ENCODE results near the gene ARRB2. TPM values are rescaled to one million over a fixed set of nuclear protein-coding genes. Genes with fewer than 3 reads are reported as not detected.

The ARRB2 gene
- polyA plus RNA-seq, 1 of the 3 experiments (the other 2 are of a cell fraction): 24.6 TPM

GRCh38 chr17:4722678-4723240 lies 12.3 kb downstream of the ARRB2 start (continued):
- TF ChIP-seq FOSL2 (IDR thresholded peaks at IDR 0.05; ENCODE audit: borderline replicate concordance, low read depth) (no peak), MEF2A (IDR thresholded peaks at IDR 0.05; ENCODE audit: borderline replicate concordance, low read depth) (no peak)

GRCh38 chr17:4724650-4725049 lies 14.2 kb downstream of the ARRB2 start:
- H3K9ac ChIP-seq: no peak overlapping the region
- H3K27ac ChIP-seq (ENCODE audit: low read depth in 2 of 2, low read length in 1 of 2): no peak overlapping the region
- POLR2A ChIA-PET: no interaction called here
- no peaks in the 10 kb centered on the region for H3K4me1 ChIP-seq (ENCODE audit: control insufficient read depth in 1 of 2, insufficient read depth in 2 of 2, low read depth in 1 of 2, low read length in 1 of 2)
- H4K20me1 ChIP-seq (ENCODE audit: insufficient read depth): no peaks in the 10 kb centered on the region
- H3K9me3 ChIP-seq: no peaks in the 10 kb centered on the region
- no peak for DNase-seq
- H3K9me2 ChIP-seq: no peaks in the 10 kb centered on the region
- TF ChIP-seq NFIC (IDR thresholded peaks at IDR 0.05; ENCODE audit: borderline replicate concordance) (no peak), TCF12 (IDR thresholded peaks at IDR 0.05) (no peak), USF1 (IDR thresholded peaks at IDR 0.05; ENCODE audit: borderline replicate concordance, low read depth) (no peak), FOXJ3 (CRISPR knock-in tag; IDR thresholded peaks at IDR 0.05) (no peak), REST (IDR thresholded peaks at IDR 0.05; ENCODE audit: low read depth, low read length) (no peak), ELF1 (IDR thresholded peaks at IDR 0.05) (no peak), TEAD4 (IDR thresholded peaks at IDR 0.05; ENCODE audit: borderline replicate concordance, insufficient read depth) (no peak), MAX (IDR thresholded peaks at IDR 0.05; ENCODE audit: low read depth) (no peak), GABPA (IDR thresholded peaks at IDR 0.05; ENCODE audit: low read depth) (no peak), TAF1 (IDR thresholded peaks at IDR 0.05; ENCODE audit: borderline replicate concordance, low read depth, low read length) (no peak), RAD21 (IDR thresholded peaks at IDR 0.05; ENCODE audit: low read length) (no peak), CTCF (IDR thresholded peaks at IDR 0.05) (no peak), FOSL2 (IDR thresholded peaks at IDR 0.05; ENCODE audit: borderline replicate concordance, low read depth) (no peak), FOXM1 (IDR thresholded peaks at IDR 0.05; ENCODE audit: low read depth) (no peak), SIN3A (IDR thresholded peaks at IDR 0.05; ENCODE audit: borderline replicate concordance, low read depth, low read length) (no peak), NRF1 (IDR thresholded peaks at IDR 0.05; ENCODE audit: low read depth, low read length) (no peak), CHD2 (IDR thresholded peaks at IDR 0.05; ENCODE audit: low read length, partially characterized antibody) (no peak), MEF2A (IDR thresholded peaks at IDR 0.05; ENCODE audit: borderline replicate concordance, low read depth) (no peak), SMC3 (IDR thresholded peaks at IDR 0.05; ENCODE audit: low read depth, low read length) (no peak), JUND (IDR thresholded peaks at IDR 0.05) (no peak)
- peaks cover 0 to 2% of the 10 kb centered on the region in 2 experiments for H3K36me3 ChIP-seq (replicated peaks in 1 of 2; ENCODE audit: control insufficient read depth in 1 of 2, insufficient read depth in 2 of 2, low read length in 1 of 2)
- no peak overlapping the region for H2AFZ ChIP-seq (ENCODE audit: low read depth)
- no peak overlapping the region for H3K4me3 ChIP-seq (ENCODE audit: low read depth in 2 of 2, low read length in 1 of 2)
- H3F3A ChIP-seq (replicated peaks; ENCODE audit: insufficient read depth): peaks cover 5% of the 10 kb centered on the region
- H3K4me2 ChIP-seq: no peak overlapping the region
- CTCF ChIA-PET: interaction anchor here (0.8 to 1.7 kb wide), 3 partner anchors 13 to 65 kb away, joined by 3 to 5 read pairs (median 4); partner anchors contain the start of gene ARRB2
- H3K27me3 ChIP-seq (ENCODE audit: insufficient read depth): no peaks in the 10 kb centered on the region
- 90% methylated on average over 5 of the region's 5 CpGs for WGBS (ENCODE audit: low lambda C conversion rate)
- no peaks in the 10 kb centered on the region for H3K79me2 ChIP-seq (ENCODE audit: insufficient read depth)

Data from SK-N-SH (cell line).